A673 (cell line): ENCODE data around the gene KCNK18. TPM values are rescaled to one million over a fixed set of nuclear protein-coding genes. Genes with fewer than 3 reads are reported as not detected.

Experiments
- BruUV-seq: library from RNA; stranded (reverse); fragments of 400-500 nt; replicated peaks from 2 replicates; lab custom pipeline; 2021; lab: Mats Ljungman, UMichigan
- CTCF ChIA-PET: fragments of 300-600 bp; sonication (Branson Sonifier 250); formaldehyde crosslinking; loops from one replicate; lab custom pipeline; 2022; ENCODE audit warnings: antibody characterized with exemption; lab: Charles Lee
- POLR2A ChIA-PET: fragments of 300-600 bp; sonication (Branson Sonifier 250); formaldehyde crosslinking; loops from one replicate; lab custom pipeline; 2022; ENCODE audit warnings: antibody characterized with exemption; ENCODE audit not compliant: low non-redundant PET; lab: Charles Lee
- DNase-seq: peaks from one replicate; pipeline ENCODE4 v3.0.0-alpha.2; 2015; ENCODE audit warnings: low spot score
- H3K27ac ChIP-seq: fragments of 200-600 bp; sonication (generic); 2 replicates; pipeline ENCODE4 v1.5.1; 2016; ENCODE audit warnings: mixed run types, low read depth, mild to moderate bottlenecking, mixed read lengths, antibody characterized with exemption, low read length; ENCODE audit not compliant: poor library complexity, severe bottlenecking
- H3K27me3 ChIP-seq: fragments of 200-600 bp; sonication (generic); replicated peaks from 2 replicates; pipeline ENCODE4 v1.6.1; 2017; ENCODE audit warnings: mixed run types, low read depth, mild to moderate bottlenecking, mixed read lengths, antibody characterized with exemption, low read length; ENCODE audit not compliant: insufficient read depth, poor library complexity
- H3K36me3 ChIP-seq: fragments of 200-600 bp; sonication (generic); 2 replicates; pipeline ENCODE4 v1.6.1; 2016; ENCODE audit warnings: mixed run types, mild to moderate bottlenecking, mixed read lengths, antibody characterized with exemption, low read length; ENCODE audit not compliant: insufficient read depth, poor library complexity, severe bottlenecking
- H3K4me1 ChIP-seq: fragments of 200-600 bp; sonication (generic); 2 replicates; pipeline ENCODE4 v1.6.1; 2017; ENCODE audit warnings: mixed run types, mild to moderate bottlenecking, mixed read lengths, antibody characterized with exemption, low read length; ENCODE audit not compliant: insufficient read depth, poor library complexity, severe bottlenecking
- H3K4me3 ChIP-seq: fragments of 200-600 bp; sonication (generic); 2 replicates; pipeline ENCODE4 v1.5.1; 2016; ENCODE audit warnings: low read depth, mixed run types, mild to moderate bottlenecking, mixed read lengths, low read length; ENCODE audit not compliant: poor library complexity, severe bottlenecking
- H3K9me3 ChIP-seq: fragments of 200-600 bp; sonication (generic); 2 replicates; pipeline ENCODE4 v1.6.1; 2016; ENCODE audit warnings: mixed run types, low read depth, mild to moderate bottlenecking, mixed read lengths, antibody characterized with exemption, low read length; ENCODE audit not compliant: poor library complexity, severe bottlenecking
- CTCF ChIP-seq: fragments of 300-800, 200-600 bp; sonication (generic); conservative IDR thresholded peaks from 2 replicates; pipeline ENCODE4 v1.5.1; 2017; ENCODE audit warnings: low read depth, mild to moderate bottlenecking, antibody characterized with exemption, low read length, moderate library complexity, mixed read lengths
- EZH2 ChIP-seq: fragments of 200-600 bp; sonication (generic); IDR thresholded peaks from 2 replicates; pipeline ENCODE4 v1.6.1; 2017; ENCODE audit warnings: borderline replicate concordance, low read depth, mild to moderate bottlenecking, mixed read lengths, antibody characterized with exemption, low read length; ENCODE audit not compliant: poor library complexity, severe bottlenecking
- intact Hi-C: fragments of 100-400 bp; cut with micrococcal nuclease; formaldehyde crosslinking; loops from one replicate; pipeline ENCODE4 v1.10.0; 2022; ENCODE audit not compliant: unreplicated experiment
- total RNA-seq: library from RNA; stranded (reverse); gene quantifications from 2 replicates; pipeline ENCODE4 v1.2.3, GENCODE V29; 2021

Gene KCNK18
- total RNA-seq, 1 experiment from 2014 or later, result 0.43 TPM

GRCh38 chr10:117215079-117215478 lies 17.8 kb downstream of the KCNK18 start:
- no peak for DNase-seq
- Histone ChIP-seq H3K4me3 (no peak overlapping the region), H3K4me1 (peaks cover 13% of the 10 kb centered on the region), H3K36me3 (no peaks in the 10 kb centered on the region), H3K27me3 (peaks cover 33% of the 10 kb centered on the region), H3K27ac (no peak overlapping the region), H3K9me3 (peaks cover 7% of the 10 kb centered on the region)
- ChIA-PET POLR2A (no interaction called here), CTCF (no interaction called here)
- no TSS peak for BruUV-seq
- TF ChIP-seq CTCF (no peak), EZH2 (no peak)
- intact Hi-C loops, result loop anchor here (5.0 kb wide), 1 partner anchor 1027 kb away; no protein-coding TSS in a partner anchor

- CTCF ChIA-PET, result interaction anchor here (0.7 to 2.4 kb wide), 12 partner anchors 9 to 281 kb away, joined by 3 to 41 read pairs (median 3); no protein-coding TSS in a partner anchor
- peak overlapping the region; percentile 41 for H3K4me3 ChIP-seq
- intact Hi-C loops, result loop anchor here (1.0 to 5.0 kb wide), 2 partner anchors 104 to 1026 kb away; no protein-coding TSS in a partner anchor
Observed at GRCh38 chr10:117216028-117216427, 18.7 kb downstream of the KCNK18 start.

GRCh38 chr10:117216611-117217195 lies 19.4 kb downstream of the KCNK18 start:
- peak; percentile 80 for DNase-seq
- Histone ChIP-seq H3K36me3 (no peaks in the 10 kb centered on the region), H3K27ac (no peak overlapping the region), H3K4me3 (peak overlapping the region; percentile 41), H3K27me3 (peaks cover 21% of the 10 kb centered on the region), H3K4me1 (peaks cover 13% of the 10 kb centered on the region), H3K9me3 (peaks cover 7% of the 10 kb centered on the region)
- TF ChIP-seq EZH2 (no peak), CTCF (peak; percentile 100)
- ChIA-PET CTCF (interaction anchor here (0.6 to 2.4 kb wide), 15 partner anchors 8 to 1328 kb away, joined by 3 to 41 read pairs (median 3); no protein-coding TSS in a partner anchor), POLR2A (no interaction called here)
- intact Hi-C loops, result loop anchor here (1.0 to 5.0 kb wide), 2 partner anchors 104 to 1026 kb away; no protein-coding TSS in a partner anchor
- BruUV-seq, result no TSS peak

More at GRCh38 chr10:117216028-117216427, 18.7 kb downstream of the KCNK18 start:
- no peak for DNase-seq
- Histone ChIP-seq H3K27ac (no peak overlapping the region), H3K27me3 (peaks cover 28% of the 10 kb centered on the region), H3K9me3 (peaks cover 7% of the 10 kb centered on the region), H3K36me3 (no peaks in the 10 kb centered on the region), H3K4me1 (peaks cover 13% of the 10 kb centered on the region)
- POLR2A ChIA-PET, result no interaction called here
- no peak for TF ChIP-seq CTCF
- BruUV-seq, result no TSS peak
